Erythroblast (primary cell): ENCODE measurements around the gene MFAP1.

Source experiments
- GATA1 ChIP-seq: IDR thresholded peaks from 2 replicates; pipeline ENCODE4 v1.6.1; 2011; ENCODE audit warnings: low read depth, mild to moderate bottlenecking, control low read depth, low read length, moderate library complexity
- POLR2A ChIP-seq: IDR thresholded peaks from 2 replicates; pipeline ENCODE4 v1.6.1; 2011; ENCODE audit warnings: mild to moderate bottlenecking, low read length

DNA sequence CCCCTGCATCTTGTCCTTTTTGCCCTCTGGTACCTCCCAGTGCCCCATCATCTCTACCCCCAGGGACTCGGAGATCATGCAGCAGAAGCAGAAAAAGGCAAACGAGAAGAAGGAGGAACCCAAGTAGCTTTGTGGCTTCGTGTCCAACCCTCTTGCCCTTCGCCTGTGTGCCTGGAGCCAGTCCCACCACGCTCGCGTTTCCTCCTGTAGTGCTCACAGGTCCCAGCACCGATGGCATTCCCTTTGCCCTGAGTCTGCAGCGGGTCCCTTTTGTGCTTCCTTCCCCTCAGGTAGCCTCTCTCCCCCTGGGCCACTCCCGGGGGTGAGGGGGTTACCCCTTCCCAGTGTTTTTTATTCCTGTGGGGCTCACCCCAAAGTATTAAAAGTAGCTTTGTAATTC is 30.8 kb downstream of the MFAP1 start:
- TF ChIP-seq POLR2A (no peak), GATA1 (no peak)
